IPS DF 19.7 (cell line): Measurements from ENCODE around the gene LGALS1.
A peak's percentile ranks its signal among the peaks of the same experiment; 100 is the strongest.
"Not testable (repeated sequence)": the region's sequence is repeated elsewhere in the genome, so short reads cannot be mapped to it uniquely, and the experiment has no call there.

Experiments used
- DNase-seq: peaks from one replicate; pipeline ENCODE4 v3.0.0-alpha.2; 2013; ENCODE audit warnings: low read depth, low spot score

LGALS1 gene

GRCh38 chr22:37639070-37639760, 36.2 kb upstream of the LGALS1 start, which contains the start of gene SH3BP1:
SH3BP1 (plus strand) TSS chr22:37639669; CDS start chr22:37639788, 119 bp downstream.
- no peak for DNase-seq

- DNase-seq, result no peak
Observed at GRCh38 chr22:37639771-37640590, 35.5 kb upstream of the LGALS1 start.

GRCh38 chr22:37640591-37641560, 34.6 kb upstream of the LGALS1 start:
- DNase-seq, result no peak

DNA sequence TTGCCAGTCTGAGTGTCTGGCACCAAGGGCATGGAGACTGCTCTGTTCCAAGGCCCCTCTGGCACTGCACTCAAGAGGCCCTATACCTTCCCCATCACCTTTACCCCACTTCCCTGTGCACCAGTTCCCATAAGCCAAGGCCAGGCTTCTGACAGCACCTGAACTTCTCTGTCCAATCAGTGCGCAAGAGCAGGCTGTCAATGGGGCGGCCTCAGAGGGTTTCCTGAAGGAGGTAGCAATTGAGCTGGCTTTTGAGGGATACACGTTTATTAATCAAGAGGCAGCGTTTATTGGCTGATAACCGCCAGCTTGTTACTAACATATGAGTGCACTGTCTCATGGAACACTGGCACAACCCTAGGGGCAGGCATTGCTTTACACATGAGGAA, 33.9 kb upstream of the LGALS1 start:
- DNase-seq, result no peak

DNA sequence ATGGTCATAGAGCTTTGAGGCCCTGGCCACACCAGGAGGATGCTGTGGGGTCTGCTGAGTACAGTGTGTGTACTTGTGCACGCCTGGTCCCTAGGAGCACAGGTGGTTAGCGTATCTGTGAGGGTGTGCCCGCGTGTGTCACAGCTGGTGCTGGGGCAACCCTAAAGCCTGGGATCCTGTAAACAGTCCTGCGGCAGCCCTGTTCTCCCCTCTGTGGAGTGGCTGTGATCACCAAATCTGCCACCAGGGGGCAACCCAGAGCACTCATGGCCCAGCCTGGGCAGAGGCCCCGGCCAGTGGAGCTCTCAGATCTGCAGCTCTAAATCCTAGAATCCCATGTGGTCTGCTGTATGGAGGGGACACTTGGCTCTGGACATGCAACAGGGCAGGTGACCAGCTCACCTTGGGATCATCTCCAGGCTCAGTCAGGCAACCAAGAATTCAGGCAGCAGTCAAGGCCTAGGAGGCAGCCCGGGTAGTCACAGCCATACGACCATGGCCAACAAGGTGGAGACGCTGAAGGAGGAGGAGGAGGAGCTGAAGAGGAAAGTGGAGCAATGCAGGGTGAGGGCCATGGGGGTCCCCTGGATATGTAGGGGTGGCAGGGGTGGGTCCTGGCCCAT, 32.1 kb upstream of the LGALS1 start:
- no peak for DNase-seq

- DNase-seq, result no peak
Observed at GRCh38 chr22:37647317-37647716, 28.1 kb upstream of the LGALS1 start.

GRCh38 chr22:37647928-37648327, 27.5 kb upstream of the LGALS1 start:
- no peak for DNase-seq

- DNase-seq, result no peak
Observed at GRCh38 chr22:37650463-37651136, 24.8 kb upstream of the LGALS1 start.

DNA sequence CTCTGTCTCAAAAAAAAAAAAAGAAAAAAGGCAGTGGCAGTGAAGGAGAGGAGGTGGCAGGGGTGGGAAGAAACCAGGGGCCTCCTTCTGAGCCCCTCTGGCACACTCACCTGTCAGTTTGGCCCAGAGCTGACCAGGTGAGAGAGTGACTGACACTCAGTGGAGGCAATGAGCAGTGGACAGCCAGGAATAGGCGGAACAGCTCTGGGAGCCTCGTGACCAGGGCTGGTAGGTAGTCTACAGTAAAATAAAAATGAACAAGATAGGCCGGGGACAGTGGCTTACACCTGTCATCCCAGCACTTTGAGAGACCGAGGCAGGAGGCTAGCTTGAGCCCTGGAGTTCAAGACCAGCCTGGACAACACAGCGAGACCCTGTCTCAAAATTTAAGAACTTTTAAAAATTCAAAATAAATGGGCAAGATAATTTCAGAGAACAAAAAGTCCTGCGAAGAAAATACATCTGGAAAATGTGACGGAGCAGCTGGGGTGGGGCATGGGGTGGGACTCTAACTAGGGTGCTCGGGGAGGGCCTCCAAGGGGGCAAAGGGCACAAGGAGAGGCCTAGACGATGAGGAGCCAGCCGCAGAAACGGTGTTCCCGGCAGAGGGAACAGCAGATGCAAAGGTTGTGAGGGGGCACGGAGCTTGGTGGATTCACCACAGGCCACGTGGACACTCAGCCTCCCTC, 20.7 kb upstream of the LGALS1 start:
- DNase-seq, result no peak

DNA sequence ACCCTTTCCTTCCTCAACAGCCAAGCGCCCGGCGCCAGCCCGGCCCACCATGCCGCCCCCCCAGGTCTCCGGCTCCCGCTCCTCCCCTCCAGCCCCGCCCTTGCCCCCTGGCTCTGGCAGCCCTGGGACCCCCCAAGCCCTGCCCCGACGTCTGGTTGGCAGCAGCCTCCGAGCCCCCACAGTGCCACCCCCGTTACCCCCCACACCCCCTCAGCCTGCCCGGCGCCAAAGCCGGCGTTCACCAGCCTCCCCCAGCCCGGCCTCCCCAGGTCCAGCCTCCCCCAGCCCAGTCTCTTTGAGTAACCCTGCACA, 20.2 kb upstream of the LGALS1 start:
- DNase-seq, result no peak

DNA sequence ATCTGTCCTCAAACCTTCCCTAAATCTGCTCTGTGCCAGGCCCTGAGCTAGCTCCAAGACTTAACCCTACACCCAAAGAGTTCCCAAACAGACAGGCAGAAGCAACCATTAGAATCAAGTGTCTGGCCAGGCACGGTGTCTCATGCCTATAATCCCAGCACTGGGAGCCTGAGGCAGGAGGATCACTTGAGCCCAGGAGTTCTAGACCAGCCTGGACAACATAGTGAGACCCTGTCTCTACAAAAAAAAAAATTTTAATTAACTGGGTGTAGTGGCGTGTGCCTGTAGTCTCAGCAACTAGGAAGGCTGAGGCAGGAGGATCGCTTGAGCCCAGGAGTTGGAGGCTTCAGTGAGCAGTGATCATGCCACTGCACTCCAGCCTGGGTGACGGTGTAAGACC, 18.9 kb upstream of the LGALS1 start:
- not testable (repeated sequence) for DNase-seq

- DNase-seq, result no peak
Observed at GRCh38 chr22:37657590-37658132, 17.8 kb upstream of the LGALS1 start.

DNA sequence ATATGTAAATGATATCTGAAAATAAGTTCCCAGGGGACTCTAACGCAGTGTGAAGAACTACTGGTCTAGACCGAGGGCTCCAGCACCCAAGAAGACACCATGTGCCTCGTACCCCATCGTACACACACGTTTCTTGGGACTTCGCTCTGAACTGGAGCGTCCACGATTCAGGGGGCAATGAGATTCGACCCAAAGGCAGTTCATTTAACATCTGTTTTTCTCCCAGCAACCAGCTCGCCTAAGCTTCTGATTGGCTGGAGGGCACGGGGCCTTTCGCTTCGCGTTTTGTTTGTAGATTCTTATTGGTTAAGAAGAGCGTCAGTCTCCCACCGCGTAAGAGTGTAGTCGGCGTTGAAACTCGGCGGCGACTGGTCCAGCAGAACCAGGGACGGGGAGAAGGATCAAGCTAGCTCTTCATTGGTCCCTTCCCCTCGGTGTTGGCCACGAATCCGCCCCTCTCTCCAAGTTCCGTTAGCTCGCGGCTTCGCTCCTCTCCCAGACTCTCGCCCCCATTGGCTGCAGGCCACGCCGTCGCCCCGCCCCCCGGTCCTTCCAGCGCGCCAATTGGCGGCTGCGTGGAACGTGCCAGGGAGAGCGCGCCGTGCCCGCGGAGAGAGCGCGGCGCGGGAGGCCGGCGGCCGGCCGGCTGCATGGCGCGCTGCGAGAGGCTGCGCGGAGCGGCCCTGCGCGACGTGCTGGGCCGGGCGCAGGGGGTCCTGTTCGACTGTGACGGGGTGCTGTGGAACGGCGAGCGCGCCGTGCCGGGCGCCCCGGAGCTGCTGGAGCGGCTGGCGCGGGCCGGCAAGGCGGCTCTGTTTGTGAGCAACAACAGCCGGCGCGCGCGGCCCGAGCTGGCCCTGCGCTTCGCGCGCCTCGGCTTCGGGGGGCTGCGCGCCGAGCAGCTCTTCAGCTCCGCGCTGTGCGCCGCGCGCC, 17.0 kb upstream of the LGALS1 start, which contains the start of gene PDXP:
Gene PDXP, plus strand, starts transcription at position 591 of the 933 bp plus-strand sequence. Its CDS starts 60 bp downstream, at position 651.
- peak; percentile 100 for DNase-seq

DNA sequence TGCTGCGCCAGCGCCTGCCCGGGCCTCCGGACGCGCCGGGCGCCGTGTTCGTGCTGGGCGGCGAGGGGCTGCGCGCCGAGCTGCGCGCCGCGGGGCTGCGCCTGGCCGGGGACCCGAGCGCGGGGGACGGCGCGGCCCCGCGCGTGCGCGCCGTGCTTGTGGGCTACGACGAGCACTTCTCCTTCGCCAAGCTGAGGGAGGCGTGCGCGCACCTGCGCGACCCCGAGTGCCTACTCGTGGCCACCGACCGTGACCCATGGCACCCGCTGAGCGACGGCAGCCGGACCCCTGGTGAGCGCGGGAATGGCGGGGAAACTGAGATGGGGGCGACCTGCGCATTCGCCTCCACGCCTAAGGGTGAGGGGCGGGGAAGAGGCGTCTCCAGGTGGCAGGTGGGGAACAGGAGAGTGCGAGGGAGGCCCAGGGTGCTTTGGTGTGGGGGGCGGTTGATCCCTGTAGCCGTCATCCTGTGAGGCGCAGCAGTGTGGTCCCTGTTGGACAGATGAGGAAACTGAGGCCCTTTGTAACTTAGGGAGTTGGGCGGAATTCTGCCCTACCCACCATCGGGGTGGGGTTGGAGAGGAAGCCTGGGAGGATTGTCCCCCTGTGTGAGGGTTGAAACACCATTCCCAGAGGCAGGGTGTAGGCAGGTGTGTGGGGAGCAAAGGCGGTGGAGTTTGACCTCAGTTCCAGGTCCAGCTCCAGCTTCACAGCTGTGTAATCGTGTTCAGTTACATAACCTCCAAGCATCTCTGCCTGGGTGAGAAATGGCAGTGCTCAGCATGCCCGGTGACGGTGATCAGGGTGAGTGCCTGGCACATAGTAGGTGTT, 16.2 kb upstream of the LGALS1 start:
- no peak for DNase-seq

DNA sequence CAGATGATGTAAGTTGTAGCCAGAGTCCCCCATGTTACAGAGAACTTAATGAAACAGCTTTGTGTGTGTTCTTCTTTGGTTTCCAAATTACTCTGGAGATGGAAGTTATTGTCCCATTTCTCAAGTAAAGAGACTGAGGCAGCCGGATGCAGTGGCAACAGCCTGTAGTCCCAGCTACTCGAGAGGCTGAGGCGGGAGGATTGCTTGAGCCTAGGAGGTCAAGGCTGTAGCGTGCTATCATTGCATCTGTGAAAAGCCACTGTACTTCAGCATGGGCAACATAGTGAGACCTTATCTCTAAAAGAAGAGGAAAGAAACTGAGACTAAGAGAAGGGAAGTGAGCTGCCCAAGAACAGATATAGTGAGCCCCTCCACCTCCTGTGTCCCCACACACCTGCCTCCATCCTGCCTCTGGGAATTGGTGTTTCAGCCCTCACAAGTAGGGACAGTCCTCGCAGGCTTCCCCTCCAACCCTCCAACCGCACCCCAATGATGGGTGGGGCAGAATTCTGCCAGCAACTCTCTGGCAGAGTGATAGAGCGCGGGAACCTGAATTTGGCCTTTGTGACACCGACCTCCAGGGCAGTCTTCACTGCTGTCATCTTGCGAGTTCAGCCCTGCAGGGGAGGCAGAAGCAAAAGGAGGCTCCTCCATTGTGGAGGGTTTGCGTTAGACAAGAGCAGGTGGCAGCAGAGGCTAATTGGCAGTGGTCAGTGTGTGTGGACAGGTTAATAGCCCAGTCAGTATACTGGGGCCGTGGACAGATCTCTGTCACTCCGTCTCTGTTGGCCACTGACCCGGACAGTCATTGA, 15.3 kb upstream of the LGALS1 start:
- no peak for DNase-seq

GRCh38 chr22:37660709-37661045, 14.8 kb upstream of the LGALS1 start:
- DNase-seq, result no peak
